Measurements from ENCODE around the gene ITGB3. TPM values are rescaled to one million over a fixed set of nuclear protein-coding genes. Genes with fewer than 3 reads are reported as not detected.
"Not testable (repeated sequence)": the region's sequence is repeated elsewhere in the genome, so short reads cannot be mapped to it uniquely, and the experiment has no call there.

The ITGB3 gene
- total RNA-seq, 1 experiment from 2014 or later = 3.8 TPM

DNA sequence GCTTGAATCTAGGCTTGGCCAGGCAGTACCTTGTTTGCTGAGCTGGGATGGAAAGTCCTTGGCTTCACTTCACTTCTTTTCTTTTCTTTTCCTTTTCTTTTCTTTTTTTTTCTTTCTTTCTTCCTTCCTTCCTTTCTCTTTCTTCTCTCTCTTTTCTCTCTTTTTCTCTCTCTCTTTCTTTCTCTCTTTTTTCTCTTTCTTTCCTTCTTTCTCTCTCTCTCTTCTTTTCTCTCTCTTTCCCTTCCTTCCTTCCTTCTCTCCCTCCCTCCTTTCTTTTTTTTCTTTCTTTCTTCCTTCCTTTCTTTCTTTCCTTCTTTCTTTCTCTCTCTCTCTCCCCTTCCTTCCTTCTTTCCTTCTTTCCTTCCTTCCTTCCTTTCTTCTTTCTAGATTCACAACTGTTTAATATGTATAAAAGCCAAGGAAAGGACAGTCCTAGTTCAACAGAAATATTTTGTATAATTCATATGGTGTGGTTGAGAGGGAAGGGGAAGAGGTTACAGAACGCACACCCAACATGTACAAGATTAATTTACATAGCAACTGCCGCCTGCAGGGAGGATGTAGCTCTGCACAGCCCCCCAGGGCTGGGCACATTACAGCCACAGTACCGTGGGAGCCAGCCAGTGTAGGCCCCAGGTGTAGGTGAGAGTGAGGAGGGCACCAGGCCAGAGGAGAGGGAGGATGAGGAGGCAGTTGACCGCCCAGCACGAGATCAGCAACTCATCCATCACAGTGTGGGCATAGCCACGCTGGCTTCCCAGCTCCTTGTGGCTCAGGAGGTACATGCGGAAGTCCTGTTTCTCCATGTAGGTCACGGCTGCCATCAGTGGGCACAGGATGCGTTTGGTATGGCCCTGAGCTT, 9.7 kb upstream of the ITGB3 start:
- no peak for DNase-seq (ENCODE audit: low read depth)

DNA sequence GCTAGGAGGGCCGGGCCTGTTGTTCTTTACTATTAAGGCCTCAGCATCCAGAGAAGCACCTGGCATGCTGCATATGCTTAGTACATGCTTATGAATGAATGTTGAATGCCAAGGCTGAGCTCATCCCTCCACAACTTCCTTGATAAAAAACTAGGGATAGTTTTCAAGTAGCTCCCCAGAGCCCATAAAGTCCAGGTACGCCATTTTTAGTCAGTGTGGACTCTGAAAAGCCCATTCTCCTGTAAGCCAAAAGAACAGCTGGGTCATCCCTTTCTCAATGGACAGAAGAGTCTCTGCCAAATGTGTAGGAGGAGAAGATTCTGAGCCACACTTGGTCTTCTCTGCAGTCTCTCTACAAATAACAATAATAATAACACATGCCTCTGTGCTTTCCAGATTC, 8.9 kb upstream of the ITGB3 start:
- DNase-seq (ENCODE audit: low read depth) = no peak

GRCh38 chr17:47246120-47246519, 7.5 kb upstream of the ITGB3 start:
- no peak for DNase-seq (ENCODE audit: low read depth)

DNA sequence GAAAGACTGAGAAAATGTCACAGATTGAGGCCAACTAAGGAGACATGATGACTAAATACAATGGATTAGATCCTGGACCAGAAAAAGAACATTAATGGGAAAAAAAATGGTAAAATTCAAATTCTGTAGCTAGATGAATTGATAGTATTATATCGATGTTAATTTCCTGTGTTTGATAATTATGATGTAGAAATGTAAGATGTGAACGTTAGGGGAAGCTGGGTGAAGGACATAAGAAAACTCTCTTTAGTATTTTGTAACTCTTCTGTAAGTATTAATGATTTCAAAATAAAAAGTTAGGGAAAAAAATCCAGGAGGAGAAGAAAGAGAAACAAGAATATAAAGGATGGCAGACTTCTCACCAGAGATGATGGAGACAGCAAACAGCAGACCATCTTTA, 2.8 kb upstream of the ITGB3 start:
- no peak for DNase-seq (ENCODE audit: low read depth)

DNA sequence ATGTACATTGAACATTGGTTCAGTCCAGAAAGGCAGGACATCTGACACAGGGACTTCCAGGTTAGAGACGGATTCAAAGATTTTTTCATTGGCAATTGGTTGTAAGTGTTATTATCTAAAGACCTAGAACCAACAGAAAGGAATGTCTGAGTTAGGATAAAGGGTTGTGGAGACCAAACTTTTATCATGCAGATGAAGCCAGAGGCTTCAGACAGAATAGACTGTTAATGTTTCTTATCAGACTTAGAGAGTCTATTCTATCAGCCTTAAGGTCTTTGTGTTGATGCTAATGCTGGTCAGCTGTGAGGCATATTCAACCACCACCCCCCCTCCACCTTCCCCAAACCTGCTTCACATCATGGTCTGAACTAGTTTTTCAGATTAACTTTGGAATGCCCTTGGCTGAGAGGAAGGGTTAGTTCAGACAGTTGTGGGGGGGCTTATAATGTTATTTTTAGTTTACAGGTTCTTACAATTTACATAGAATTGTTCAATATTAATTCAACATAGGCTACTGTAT, 2.1 kb upstream of the ITGB3 start:
- no peak for DNase-seq (ENCODE audit: low read depth)

GRCh38 chr17:47252209-47252608, 1.4 kb upstream of the ITGB3 start:
- DNase-seq (ENCODE audit: low read depth) = no peak

DNA sequence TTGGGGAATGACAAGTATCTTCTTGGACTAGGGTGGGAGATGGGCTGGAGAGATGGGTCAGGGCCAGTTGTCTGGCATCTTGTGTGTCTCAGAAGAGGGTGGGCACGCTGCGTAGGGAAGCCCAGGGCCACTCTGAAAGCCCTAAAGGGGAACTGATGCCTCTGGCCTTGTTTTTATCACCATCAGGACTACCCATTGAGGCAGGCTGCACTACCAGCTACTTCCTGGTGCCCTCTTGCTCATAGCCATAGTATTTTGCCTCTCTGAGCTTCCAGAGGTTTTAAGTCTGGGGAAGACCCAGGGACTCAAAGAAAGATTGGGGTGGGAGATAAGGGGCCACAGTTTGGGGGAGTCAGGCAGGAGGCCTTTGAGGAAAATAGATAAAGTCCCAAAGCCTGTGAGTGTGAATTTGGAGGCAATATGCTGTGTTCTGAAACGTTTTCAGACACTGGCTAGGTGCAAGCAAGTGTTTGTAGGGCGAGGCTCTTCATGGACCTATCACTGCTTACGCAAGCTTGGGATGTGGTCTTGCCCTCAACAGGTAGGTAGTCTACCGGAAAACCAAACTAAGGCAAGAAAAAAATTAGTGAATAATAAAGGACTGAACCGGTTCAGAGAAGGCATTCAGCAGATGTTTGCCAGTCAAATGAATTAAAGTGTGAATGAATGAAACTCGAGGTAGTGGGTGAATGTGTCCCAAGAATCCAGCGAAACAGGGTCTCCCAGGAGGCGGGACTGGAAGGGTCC, 688 bp upstream of the ITGB3 start:
- DNase-seq (ENCODE audit: low read depth) = no peak

GRCh38 chr17:47254403-47254943, 846 bp downstream of the ITGB3 start:
- DNase-seq (ENCODE audit: low read depth) = no peak

DNA sequence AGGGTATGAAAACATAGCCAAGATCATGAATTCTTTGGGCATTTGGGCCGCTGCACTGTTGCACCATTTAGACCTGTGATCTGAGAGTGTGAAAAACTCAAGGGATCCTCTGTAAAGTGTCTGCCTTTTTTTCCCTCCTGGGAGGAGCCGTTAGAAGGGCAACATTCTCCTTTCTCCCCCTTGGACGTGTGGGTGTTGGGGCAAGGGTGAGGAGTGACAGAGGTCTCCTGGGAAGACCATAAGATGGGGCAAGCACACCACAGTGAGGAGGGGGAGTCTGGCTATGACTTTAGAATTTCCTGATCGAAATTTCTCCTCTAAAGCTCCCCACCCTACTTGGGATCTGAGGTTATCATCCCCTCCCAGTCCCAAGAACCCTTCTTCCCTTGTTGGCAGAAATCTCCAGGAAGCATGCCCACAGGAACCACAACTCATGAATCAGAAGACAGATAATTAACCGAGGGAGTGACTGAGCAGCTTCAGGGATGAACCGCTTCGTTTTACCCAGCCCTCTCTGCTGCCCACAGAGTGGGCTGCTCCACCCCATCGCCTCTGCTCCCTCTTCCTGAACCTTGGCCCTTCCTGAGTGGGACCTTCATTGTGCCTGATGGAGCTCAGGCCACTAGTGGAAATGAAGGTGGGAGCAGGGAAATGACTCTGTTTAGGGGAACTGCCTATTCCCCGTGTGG, 4.2 kb downstream of the ITGB3 start:
- DNase-seq (ENCODE audit: low read depth) = peak; percentile 91

DNA sequence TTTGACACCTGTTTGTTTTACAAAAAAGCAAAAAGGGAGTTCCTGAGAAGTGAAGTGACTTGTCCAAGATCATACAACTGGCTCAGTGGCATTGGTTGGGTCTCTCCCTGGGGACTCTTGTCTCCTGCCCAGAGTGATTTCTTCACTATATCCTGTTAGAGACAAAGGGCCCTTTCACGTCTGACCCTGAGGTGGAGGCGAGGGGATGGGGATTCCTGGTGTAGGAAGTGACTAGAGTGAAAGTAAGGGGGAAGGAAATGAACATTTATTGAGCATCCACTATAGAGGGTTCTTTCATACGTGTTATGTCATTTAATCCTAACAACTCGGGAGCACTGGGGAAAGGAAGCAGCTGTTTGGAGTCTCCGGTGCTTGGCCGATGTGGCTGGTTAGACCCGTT, 9.0 kb downstream of the ITGB3 start:
- no peak for DNase-seq (ENCODE audit: low read depth)

DNA sequence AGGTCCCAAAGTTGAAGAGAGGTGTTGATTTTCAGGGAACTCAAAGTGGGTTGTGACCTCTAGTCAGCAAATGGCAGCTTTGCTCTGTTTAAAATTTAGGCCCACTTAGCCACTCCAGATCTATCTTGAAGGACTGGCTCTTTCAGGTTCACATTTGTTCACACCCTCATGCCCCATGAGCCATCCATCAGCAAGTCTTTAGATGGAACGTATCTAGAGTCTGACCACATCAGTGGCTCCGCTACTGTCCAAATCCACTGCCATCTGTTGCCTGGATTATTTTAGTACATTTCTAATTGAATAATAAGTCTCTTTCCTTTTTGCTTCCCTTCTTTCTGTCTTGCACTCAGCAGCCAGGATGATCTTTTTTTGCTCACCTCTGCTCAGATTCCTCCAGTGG, 10.5 kb downstream of the ITGB3 start:
- DNase-seq (ENCODE audit: low read depth) = no peak

- DNase-seq (ENCODE audit: low read depth) = peak; percentile 88
These were observed 12.4 kb downstream of the ITGB3 start for GRCh38 chr17:47265983-47266541.

DNA sequence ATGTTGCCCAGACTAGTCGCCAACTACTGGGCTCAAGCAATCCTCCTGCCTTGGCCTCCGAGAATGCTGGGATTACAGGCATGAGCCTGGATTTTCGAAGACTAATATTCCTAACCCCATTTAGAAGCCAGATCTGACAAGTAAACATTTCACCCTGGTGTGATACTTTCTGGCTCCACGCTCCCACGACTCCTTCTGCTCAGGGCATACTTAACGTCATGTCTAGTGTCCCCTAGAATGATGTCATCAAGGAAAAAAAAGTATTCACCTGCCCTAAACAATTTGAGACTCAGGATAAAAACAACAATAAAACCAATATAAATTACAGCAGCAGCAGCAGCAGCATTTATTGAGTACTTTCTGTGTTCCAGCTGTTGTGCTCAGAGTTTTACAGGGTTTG, 13.2 kb downstream of the ITGB3 start:
- DNase-seq (ENCODE audit: low read depth) = no peak

- peak; percentile 94 for DNase-seq (ENCODE audit: low read depth)
These were observed 13.8 kb downstream of the ITGB3 start for GRCh38 chr17:47267354-47267828.

GRCh38 chr17:47268964-47269363, 15.3 kb downstream of the ITGB3 start:
- not testable (repeated sequence) for DNase-seq (ENCODE audit: low read depth)

DNA sequence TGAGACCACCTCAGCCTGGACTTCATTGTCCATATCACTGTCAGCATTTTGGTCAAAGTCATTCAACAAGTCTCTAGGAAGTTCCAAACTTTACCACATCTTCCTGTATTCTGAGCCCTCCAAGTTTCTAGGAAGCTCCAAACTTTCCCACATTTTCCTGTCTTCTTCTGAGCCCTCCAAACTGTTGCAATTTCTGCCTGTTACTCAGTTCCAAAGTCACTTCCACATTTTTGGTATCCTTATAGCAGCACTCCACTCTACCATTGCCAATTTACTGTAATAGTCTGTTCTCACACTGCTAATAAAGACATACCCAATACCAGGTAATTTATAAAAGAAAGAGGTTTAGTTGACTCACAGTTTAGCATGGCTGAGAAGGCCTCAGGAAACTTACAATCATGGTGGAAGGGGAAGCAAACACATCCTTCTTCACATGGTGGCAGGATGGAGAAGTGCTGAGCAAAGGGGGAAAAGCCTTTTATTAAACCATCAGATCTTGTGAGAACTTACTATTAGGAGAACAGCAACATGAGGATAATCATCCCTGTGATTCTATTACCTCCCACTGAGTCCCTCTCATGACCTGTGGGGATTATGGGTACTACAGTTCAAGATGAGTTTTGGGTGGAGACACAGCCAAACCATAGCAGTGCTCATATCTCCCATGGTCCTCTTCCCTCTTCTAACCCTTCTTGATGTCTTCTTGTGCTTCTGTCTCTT, 16.1 kb downstream of the ITGB3 start:
- DNase-seq (ENCODE audit: low read depth) = not testable (repeated sequence)

DNA sequence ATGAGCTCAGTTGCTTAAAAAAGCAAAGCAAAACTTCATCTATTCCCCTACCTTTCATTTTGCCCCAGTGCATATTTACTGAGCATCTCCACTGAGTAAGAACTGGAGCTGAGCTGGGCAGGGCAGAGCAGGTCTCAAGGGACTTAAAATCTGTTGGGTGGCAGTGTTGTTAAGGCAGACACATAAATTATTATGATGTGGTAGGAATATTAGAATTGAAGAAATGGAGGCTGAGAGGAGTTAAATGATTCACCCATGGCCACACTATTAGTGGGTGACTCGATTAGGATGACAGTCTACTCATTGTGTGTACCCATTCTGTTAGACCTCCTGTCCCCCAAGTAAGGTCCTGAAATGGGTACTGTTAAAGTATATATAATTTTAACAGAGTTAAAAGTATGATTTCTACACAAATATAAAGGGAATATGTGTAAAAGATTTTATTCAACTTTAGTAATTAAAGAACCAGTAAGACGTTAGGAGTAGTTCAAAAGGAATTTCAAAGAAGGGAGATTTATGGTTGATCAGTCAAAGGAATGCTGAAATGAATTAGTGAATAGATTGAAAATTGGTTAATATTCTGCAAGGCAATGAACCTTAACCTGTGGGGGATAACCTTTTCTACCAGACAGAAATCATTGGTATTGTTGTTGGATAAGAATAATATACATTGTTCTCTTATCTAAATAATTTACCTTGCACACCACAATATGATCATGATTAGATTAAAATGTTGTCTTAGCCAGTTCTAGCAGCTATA, 17.5 kb downstream of the ITGB3 start:
- DNase-seq (ENCODE audit: low read depth) = no peak

GRCh38 chr17:47272491-47272890, 18.9 kb downstream of the ITGB3 start:
- DNase-seq (ENCODE audit: low read depth) = no peak

- DNase-seq (ENCODE audit: low read depth) = no peak
These were observed 19.6 kb downstream of the ITGB3 start for GRCh38 chr17:47273245-47273644.

Measured in LHCN-M2 (cell line).